ENCODE measurements around the gene OR4D10.

DNA sequence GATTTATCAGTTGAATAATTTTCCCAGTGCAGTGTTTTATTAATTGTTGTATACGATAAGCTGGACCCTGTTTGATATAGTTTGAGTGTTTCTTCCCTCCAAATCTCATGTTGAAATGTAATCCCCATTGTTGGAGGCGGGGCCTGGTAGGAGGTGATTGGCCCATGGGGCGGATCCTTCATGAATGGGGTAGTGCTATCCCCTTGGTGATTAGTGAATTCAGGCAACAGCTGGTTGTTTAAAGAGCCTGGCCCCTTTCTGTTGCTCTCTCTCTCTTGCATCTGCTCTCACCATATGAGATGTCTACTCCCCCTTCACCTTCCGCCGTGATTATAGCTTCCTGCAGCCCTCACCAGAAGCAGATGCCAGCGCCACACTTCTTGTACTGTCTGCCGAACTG is 35.3 kb upstream of the OR4D10 start:
- TF ChIP-seq POLR2A (IDR thresholded peaks at IDR 0.05; ENCODE audit: low read length) (no peak), GATA1 (IDR thresholded peaks at IDR 0.05; ENCODE audit: low read depth, low read length) (no peak)

Data from erythroblast (primary cell).